Epithelial cell of proximal tubule (primary cell): ENCODE results near the gene SLC46A2. TPM values are rescaled to one million over a fixed set of nuclear protein-coding genes. Genes with fewer than 3 reads are reported as not detected.

Experiments
- DNase-seq: peaks from one replicate; pipeline ENCODE4 v3.0.0-alpha.2; 2011; ENCODE audit warnings: low read depth
- H3K4me3 ChIP-seq: 2 replicates; pipeline ENCODE4 v1.5.1; 2011; ENCODE audit warnings: low read depth, mild to moderate bottlenecking, low read length
- total RNA-seq: library from RNA; depleted of rRNA; stranded (reverse); fragments of >200 nt; gene quantifications from 2 replicates; pipeline ENCODE4 v1.2.3, GENCODE V29; 2015
- TF ChIP-seq, protein P1 (sequence below): conservative IDR thresholded peaks from 2 replicates; pipeline ENCODE4 v1.5.1; 2012; ENCODE audit warnings: low read depth, mild to moderate bottlenecking, low read length

Gene SLC46A2
- total RNA-seq, 1 donor from 2014 or later = not detected

DNA sequence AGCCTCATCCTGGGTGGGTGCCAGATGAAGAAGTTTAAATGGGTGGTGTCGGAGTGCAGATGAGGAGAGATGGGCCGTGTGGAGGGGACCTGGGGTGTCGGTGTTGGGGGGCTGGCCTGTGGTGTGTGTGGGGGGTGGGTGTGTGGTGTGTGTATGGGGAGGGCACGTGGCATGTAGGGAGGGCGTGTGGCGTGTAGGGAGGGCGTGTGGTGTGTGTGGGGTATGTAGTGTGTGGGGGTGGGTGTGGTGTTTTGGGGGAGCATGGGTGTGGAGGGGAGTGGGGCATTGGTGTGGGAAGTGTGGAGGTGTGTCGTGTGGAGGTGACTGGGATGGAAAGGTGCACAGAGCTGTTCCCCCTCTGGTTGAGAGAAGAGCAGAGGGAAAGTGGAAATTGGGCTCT, 34.5 kb downstream of the SLC46A2 start:
- DNase-seq = no peak
- TF ChIP-seq, protein P1, sequence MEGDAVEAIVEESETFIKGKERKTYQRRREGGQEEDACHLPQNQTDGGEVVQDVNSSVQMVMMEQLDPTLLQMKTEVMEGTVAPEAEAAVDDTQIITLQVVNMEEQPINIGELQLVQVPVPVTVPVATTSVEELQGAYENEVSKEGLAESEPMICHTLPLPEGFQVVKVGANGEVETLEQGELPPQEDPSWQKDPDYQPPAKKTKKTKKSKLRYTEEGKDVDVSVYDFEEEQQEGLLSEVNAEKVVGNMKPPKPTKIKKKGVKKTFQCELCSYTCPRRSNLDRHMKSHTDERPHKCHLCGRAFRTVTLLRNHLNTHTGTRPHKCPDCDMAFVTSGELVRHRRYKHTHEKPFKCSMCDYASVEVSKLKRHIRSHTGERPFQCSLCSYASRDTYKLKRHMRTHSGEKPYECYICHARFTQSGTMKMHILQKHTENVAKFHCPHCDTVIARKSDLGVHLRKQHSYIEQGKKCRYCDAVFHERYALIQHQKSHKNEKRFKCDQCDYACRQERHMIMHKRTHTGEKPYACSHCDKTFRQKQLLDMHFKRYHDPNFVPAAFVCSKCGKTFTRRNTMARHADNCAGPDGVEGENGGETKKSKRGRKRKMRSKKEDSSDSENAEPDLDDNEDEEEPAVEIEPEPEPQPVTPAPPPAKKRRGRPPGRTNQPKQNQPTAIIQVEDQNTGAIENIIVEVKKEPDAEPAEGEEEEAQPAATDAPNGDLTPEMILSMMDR = no peak
- H3K4me3 ChIP-seq = no peak overlapping the region

DNA sequence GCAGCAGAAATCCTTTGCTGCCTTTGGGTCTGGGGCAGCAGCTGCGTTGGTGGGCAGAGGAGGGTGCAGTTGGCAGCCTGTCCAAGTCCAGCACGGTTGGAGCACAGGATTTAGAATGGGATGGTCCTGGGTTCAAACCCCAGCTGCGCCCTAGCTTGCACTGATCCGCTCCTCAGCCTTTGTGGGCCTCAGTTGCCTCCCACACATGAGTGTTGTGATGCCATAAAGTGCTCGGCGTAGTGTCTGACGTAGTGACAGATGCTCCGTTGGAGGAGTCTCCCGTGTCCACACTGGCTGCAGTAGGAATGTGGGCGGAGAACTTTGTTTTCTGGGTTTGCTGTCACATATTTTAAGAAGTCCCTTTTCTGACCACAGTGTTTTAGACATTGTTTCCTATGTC, 36.0 kb downstream of the SLC46A2 start:
- H3K4me3 ChIP-seq = no peak overlapping the region
- no peak for DNase-seq
- TF ChIP-seq, protein P1 = no peak

DNA sequence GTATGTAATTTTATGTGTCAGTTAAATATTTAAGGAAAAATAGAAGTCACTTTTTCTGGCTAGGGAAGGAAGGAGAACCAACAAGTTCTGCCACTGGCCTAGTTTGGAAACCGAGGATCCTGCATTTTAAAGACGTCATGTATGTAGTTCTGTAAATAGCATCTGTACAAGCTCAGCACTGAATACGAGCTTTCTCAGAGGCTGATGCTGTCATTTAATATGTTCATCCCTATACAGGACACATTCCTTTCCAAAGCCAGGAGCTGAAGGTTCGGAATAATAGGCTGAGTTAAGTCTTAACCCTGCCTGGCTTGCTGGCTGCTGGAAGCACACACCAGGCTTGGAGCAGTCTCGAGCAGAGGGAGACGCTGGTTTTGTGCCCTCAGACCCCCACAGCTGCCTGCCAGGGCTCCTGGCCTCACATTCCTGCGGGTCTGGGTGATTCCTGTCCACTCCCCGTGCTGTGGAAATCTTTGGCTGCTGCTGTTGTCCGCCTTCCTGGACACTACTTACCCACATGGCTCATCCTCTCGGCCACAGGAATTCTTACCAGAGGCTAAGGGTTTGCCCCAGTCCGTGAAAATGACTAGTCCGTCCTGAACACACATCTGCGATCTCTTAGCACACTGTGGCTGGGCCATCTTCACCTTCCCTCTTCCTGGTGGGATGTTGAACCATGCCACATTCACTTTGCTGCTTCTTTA, 36.6 kb downstream of the SLC46A2 start:
- H3K4me3 ChIP-seq = no peak overlapping the region
- no peak for DNase-seq
- TF ChIP-seq, protein P1 = no peak

DNA sequence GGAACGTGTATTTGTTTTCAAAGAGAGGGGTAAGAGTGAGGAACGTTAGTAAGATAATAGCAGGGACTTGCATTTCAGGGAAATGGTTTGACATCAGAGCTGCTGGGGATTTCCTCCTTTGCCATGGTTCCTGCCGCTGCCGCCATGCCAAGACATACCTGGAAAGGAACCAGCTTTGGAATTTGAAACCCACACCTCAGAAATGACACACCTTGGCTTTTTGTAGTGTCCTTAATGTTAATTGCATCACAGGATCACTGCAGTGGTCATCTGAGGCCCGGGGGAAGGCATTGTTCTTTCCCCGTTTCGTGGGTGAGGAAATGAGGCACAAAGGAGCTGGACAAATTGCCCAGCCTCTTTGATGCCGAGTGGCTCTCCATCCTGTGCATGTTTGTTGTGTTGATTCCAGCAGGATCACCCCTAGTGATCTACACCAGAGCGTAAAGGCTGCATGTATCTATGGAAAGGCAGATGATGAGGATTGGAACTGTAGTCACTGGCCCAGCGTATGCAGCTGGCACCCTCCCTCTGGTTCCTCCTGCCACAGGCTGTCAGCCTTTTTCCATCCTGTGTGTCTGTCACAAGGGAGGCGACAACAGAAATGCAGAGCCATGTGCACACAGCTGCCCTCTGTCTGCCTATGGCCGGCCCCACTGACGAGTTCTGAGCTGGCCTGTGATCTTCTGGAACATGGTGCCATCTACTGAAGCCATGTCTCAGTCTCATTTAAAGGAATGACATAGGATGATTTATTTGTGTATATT, 37.8 kb downstream of the SLC46A2 start:
- no peak for DNase-seq
- TF ChIP-seq, protein P1 = no peak
- H3K4me3 ChIP-seq = no peak overlapping the region

DNA sequence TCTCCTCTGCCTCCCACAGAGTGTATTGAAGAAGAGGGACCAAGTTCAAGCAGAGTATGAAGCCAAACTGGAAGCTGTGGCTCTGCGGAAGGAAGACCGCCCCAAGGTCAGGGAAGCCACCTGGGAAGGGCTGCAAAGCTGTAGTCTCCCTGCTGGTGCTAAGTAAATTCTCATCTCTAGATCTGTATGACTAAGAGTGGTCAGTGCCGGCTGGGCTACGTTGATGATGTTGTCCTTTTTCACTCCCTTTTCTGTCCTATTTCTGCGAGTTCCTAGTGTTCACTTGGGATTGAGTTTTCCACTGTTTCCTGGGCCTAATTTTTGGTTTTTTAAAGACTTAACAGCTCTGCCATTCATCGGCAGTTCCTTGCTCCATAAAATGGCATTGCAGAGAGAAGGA, 39.8 kb downstream of the SLC46A2 start:
- H3K4me3 ChIP-seq = no peak overlapping the region
- no peak for DNase-seq
- TF ChIP-seq, protein P1 = no peak

DNA sequence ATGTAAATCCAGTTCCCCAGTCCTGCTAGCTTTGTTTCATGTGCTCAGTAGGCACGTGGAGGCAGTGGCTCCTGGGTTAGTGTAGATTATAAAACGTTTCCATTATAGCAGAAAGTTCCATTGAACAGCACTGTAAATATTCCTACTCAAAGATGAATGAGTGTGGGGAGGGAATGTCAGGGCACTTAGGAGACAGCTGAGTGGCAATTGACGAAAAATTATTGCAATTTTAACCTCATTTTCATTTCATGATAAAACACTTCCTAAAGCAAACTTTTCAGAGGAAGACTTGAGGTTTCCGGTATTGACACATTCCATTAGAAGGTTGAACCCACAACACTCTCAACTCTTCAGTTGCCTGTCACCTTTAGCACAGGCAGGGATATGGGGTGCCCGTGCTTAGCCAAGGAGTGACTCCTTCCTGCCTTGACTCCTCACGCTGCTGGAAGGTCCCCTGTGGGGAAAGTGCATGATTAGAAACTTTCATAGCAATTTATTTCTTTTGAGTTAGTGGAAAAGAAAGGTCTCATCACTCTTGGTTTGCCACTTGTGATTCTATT, 41.2 kb downstream of the SLC46A2 start:
- no peak for DNase-seq
- H3K4me3 ChIP-seq = no peak overlapping the region
- TF ChIP-seq, protein P1 = no peak
